Measurements from ENCODE around the gene PTTG1IP.

The PTTG1IP gene

GRCh38 chr21:44867464-44867863, 6.0 kb downstream of the PTTG1IP start:
- no peak overlapping the region for H3K4me3 ChIP-seq (ENCODE audit: low read depth, low read length)
- DNase-seq (ENCODE audit: low read depth), result no peak
- TF ChIP-seq CTCF (conservative IDR thresholded peaks at IDR 0.05; ENCODE audit: low read depth, low read length), result no peak

GRCh38 chr21:44866780-44867179, 6.7 kb downstream of the PTTG1IP start:
- no peak overlapping the region for H3K4me3 ChIP-seq (ENCODE audit: low read depth, low read length)
- DNase-seq (ENCODE audit: low read depth), result peak; percentile 79
- no peak for TF ChIP-seq CTCF (conservative IDR thresholded peaks at IDR 0.05; ENCODE audit: low read depth, low read length)

GRCh38 chr21:44865561-44866280, 7.8 kb downstream of the PTTG1IP start:
- no peak for DNase-seq (ENCODE audit: low read depth)
- no peak for TF ChIP-seq CTCF (conservative IDR thresholded peaks at IDR 0.05; ENCODE audit: low read depth, low read length)
- H3K4me3 ChIP-seq (ENCODE audit: low read depth, low read length), result no peak overlapping the region

DNA sequence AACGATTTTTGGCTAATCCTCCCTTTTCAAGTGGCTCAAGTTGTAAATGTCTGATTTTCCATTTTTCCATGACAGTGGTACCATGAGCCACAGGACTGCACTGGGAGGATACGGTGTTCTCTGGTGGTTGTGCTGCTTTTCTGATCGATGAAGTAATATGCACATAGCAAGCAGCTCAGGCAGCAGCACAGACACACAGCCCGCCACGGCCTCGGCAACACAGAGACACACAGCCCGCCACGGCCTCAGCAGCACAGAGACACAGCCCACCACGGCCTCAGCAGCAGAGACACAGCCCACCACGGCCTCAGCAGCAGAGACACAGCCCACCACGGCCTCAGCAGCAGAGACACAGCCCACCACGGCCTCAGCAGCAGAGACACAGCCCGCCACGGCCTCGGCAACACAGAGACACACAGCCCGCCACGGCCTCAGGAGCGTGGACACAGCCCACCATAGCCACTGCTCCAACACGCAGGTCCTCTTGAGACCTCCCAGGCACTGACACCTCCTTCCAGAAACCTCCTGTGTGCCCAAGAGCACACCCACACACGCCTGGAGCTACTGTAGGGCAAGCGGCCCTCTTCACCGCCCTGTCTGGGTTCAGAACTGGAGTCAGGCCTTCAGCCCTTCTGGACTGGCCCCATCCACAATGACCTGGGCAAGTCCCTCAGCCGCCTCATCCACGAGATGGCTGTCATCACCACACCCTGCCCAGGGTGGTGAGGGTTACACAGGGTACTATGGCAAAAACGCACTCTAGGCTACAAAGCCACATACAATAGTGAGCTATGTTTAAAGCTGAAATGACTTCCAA, 10.4 kb downstream of the PTTG1IP start:
- TF ChIP-seq CTCF (conservative IDR thresholded peaks at IDR 0.05; ENCODE audit: low read depth, low read length), result no peak
- H3K4me3 ChIP-seq (ENCODE audit: low read depth, low read length), result no peak overlapping the region
- no peak for DNase-seq (ENCODE audit: low read depth)

DNA sequence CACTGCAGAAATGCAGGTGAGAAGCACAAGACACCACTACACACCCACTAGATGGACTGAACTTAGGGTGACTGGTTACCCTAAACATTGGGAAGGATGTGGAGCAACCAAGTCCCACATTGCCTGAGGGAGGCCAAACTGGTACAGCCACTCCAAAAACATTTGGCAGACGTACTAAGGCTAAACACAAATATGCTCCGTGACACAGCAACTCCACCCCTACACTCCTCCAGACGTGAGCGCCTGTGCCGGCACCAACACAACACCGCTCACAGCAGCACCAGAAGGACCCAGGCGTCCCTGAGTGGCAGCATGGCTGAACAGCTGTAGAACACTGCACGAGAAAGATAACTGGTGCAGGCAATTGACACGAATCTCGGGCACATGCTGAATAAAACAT, 14.7 kb downstream of the PTTG1IP start:
- no peak for DNase-seq (ENCODE audit: low read depth)
- no peak overlapping the region for H3K4me3 ChIP-seq (ENCODE audit: low read depth, low read length)
- TF ChIP-seq CTCF (conservative IDR thresholded peaks at IDR 0.05; ENCODE audit: low read depth, low read length), result no peak

GRCh38 chr21:44858291-44858690, 15.2 kb downstream of the PTTG1IP start:
- no peak for TF ChIP-seq CTCF (conservative IDR thresholded peaks at IDR 0.05; ENCODE audit: low read depth, low read length)
- no peak overlapping the region for H3K4me3 ChIP-seq (ENCODE audit: low read depth, low read length)
- DNase-seq (ENCODE audit: low read depth), result no peak

Data from choroid plexus epithelial cell (primary cell).